ENCODE results near the gene SPATA33.
A peak's percentile ranks its signal among the peaks of the same experiment; 100 is the strongest.
"Not testable (repeated sequence)": the region's sequence is repeated elsewhere in the genome, so short reads cannot be mapped to it uniquely, and the experiment has no call there.

Gene SPATA33

GRCh38 chr16:89658221-89658879, 714 bp downstream of the SPATA33 start:
- Histone ChIP-seq H3K27ac (peak overlapping the region; percentile 82), H3K4me3 (peak overlapping the region; percentile 78 to 89), H3K36me3 (peaks cover 2 to 33% (median 4%) of the 10 kb centered on the region in 3 donors), H3K9me3 (no peaks in the 10 kb centered on the region), H3K4me1 (peaks cover 0 to 25% (median 20%) of the 10 kb centered on the region in 4 donors), H3K27me3 (no peaks in the 10 kb centered on the region)
- no peak for TF ChIP-seq CTCF (IDR thresholded peaks at IDR 0.05)
- no peak for DNase-seq
- intact Hi-C loops (cut with DNase I; ENCODE audit: low total_unique reads): no loop called here

- intact Hi-C loops (cut with DNase I; ENCODE audit: low total_unique reads): no loop called here
- no peak for DNase-seq
Observed at GRCh38 chr16:89660146-89660545, 2.5 kb downstream of the SPATA33 start.

GRCh38 chr16:89661215-89661614, 3.6 kb downstream of the SPATA33 start:
- DNase-seq: no peak
- Histone ChIP-seq H3K4me3 (no peak overlapping the region), H3K9me3 (no peaks in the 10 kb centered on the region), H3K36me3 (peaks cover 4 to 49% (median 5%) of the 10 kb centered on the region in 3 donors), H3K27me3 (no peaks in the 10 kb centered on the region), H3K27ac (no peak overlapping the region), H3K4me1 (peaks cover 0 to 21% (median 19%) of the 10 kb centered on the region in 4 donors)
- intact Hi-C loops (cut with DNase I; ENCODE audit: low total_unique reads): no loop called here
- TF ChIP-seq CTCF (IDR thresholded peaks at IDR 0.05): no peak

More at GRCh38 chr16:89660146-89660545, 2.5 kb downstream of the SPATA33 start:
- no peaks in the 10 kb centered on the region for H3K27me3 ChIP-seq
- H3K36me3 ChIP-seq: peaks cover 4 to 49% (median 5%) of the 10 kb centered on the region in 3 donors
- no peak for TF ChIP-seq CTCF (IDR thresholded peaks at IDR 0.05)
- H3K4me1 ChIP-seq: peaks cover 0 to 25% (median 20%) of the 10 kb centered on the region in 4 donors
- H3K4me3 ChIP-seq: no peak overlapping the region
- H3K9me3 ChIP-seq: no peaks in the 10 kb centered on the region
- no peak overlapping the region for H3K27ac ChIP-seq

GRCh38 chr16:89664238-89664637, 6.6 kb downstream of the SPATA33 start:
- H3K27ac ChIP-seq; H3K27me3 ChIP-seq; DNase-seq; H3K9me3 ChIP-seq; H3K4me1 ChIP-seq; intact Hi-C loops (cut with DNase I; ENCODE audit: low total_unique reads); H3K4me3 ChIP-seq: not testable (repeated sequence)
- peaks cover 4 to 51% (median 5%) of the 10 kb centered on the region in 3 donors for H3K36me3 ChIP-seq

GRCh38 chr16:89667000-89667399, 9.4 kb downstream of the SPATA33 start:
- peaks cover 0 to 36% (median 5%) of the 10 kb centered on the region in 3 donors for H3K36me3 ChIP-seq
- H3K9me3 ChIP-seq; H3K4me1 ChIP-seq; H3K27ac ChIP-seq; DNase-seq; H3K27me3 ChIP-seq; H3K4me3 ChIP-seq; intact Hi-C loops (cut with DNase I; ENCODE audit: low total_unique reads): not testable (repeated sequence)

- no peak for DNase-seq
- no peak overlapping the region for H3K4me3 ChIP-seq
- no peaks in the 10 kb centered on the region for H3K9me3 ChIP-seq
- H3K4me1 ChIP-seq: no peaks in the 10 kb centered on the region
- H3K36me3 ChIP-seq: peaks cover 0 to 31% (median 5%) of the 10 kb centered on the region in 3 donors
- H3K27ac ChIP-seq: no peak overlapping the region
- no peaks in the 10 kb centered on the region for H3K27me3 ChIP-seq
- TF ChIP-seq CTCF (IDR thresholded peaks at IDR 0.05): no peak
- intact Hi-C loops (cut with DNase I; ENCODE audit: low total_unique reads): no loop called here
Observed at GRCh38 chr16:89667633-89668032, 10.0 kb downstream of the SPATA33 start.

Measured in tibial artery (tissue), 4 donors.